Measurements from ENCODE around the gene CCND3.
"Not testable (repeated sequence)": the region's sequence is repeated elsewhere in the genome, so short reads cannot be mapped to it uniquely, and the experiment has no call there.

CCND3 gene

DNA sequence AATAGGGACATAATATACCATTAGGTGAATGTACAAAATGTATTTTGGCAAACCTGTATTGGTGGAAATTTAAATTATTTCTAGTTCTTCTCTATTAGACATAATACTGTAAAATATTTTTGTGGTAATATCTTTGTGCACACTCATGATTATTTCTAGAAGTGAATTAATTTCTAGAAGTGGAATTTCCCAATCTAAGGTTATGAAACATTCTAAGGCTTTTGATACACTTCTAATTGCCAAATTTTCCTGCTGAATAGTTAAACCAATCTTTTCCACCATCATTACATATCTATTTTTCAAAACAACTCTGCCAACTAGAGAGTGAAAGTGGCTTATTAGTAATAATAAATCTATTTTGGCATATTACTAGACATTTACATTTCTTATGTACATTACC lies 1.8 kb upstream of the CCND3 start:
- Histone ChIP-seq H3K4me1 (ENCODE audit: control insufficient read depth in 1 of 2, insufficient read depth in 1 of 2, low read depth in 1 of 2, low read length in 1 of 2) (peaks cover 46 to 47% of the 10 kb centered on the region in 2 experiments), H3K27me3 (no peaks in the 10 kb centered on the region), H3K4me3 (ENCODE audit: low read depth in 1 of 2, low read length in 1 of 2) (no peak overlapping the region), H3K9me3 (no peaks in the 10 kb centered on the region), H3K27ac (peak overlapping the region; percentile 15), H3K36me3 (peaks cover 7% of the 10 kb centered on the region)
- TF ChIP-seq CTCF (IDR thresholded peaks at IDR 0.05): no peak

DNA sequence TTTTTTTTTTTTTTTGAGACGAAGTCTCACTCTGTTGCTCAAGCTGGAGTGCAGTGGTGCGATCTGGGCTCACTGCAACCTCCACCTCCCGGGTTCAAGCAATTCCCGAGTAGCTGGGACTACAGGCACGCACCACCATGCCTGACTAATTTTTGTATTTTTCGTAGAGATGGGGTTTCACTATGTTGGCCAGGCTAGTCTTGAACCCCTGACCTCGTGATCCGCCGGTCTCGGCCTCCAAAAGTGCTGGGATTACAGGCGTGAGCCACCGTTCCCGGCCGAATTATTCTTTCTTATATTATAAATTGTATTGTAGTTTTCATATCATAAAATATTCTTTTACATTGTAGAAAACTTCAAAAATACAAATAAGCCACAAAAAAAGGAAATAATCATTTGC lies 1.3 kb upstream of the CCND3 start:
- H3K27me3 ChIP-seq; H3K9me3 ChIP-seq; H3K4me3 ChIP-seq (ENCODE audit: low read depth in 1 of 2, low read length in 1 of 2); H3K36me3 ChIP-seq: not testable (repeated sequence)
- Histone ChIP-seq H3K27ac (peak overlapping the region; percentile 15), H3K4me1 (ENCODE audit: control insufficient read depth in 1 of 2, insufficient read depth in 1 of 2, low read depth in 1 of 2, low read length in 1 of 2) (peaks cover 51 to 53% of the 10 kb centered on the region in 2 experiments)

DNA sequence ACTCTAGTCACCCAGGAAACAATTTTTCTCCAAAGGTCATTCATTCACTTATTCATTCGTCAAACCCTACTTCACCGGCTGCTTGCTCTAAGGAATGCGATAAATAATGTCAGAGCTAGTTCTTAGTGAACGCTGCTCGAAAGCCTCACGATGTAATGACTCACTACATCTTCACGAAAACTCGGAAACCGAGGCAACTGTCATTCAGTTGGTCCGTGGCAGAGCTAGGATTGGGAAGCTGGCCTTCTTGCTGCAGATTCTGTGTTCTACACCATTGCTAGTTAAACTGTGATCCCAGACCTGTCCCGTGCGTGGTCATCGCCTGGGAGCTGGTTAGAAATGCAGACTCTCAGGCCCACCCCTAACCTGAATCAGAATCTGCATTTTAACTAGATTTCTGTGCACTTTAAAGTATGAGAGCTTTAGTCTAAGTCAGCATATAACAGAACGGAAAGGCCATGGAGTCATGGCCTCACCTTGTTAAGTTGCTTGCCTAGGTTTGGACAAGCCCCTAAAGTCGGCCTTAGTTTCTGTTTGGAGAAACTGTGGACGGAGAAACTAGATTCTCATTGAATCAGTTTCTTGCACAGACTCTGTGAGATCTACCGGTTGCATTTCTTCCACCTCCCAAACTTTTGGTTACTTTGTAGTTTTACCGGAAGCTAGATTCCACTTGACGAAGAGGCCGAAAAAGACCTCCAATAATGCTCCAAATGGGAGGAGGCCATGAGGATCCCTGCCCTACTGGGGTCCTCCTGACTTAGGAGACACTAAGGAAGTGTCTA lies 651 bp upstream of the CCND3 start:
- H3K27me3 ChIP-seq: no peaks in the 10 kb centered on the region
- peaks cover 15% of the 10 kb centered on the region for H3K36me3 ChIP-seq
- peaks cover 57 to 59% of the 10 kb centered on the region in 2 experiments for H3K4me1 ChIP-seq (ENCODE audit: control insufficient read depth in 1 of 2, insufficient read depth in 1 of 2, low read depth in 1 of 2, low read length in 1 of 2)
- peak overlapping the region; percentile 95 for H3K27ac ChIP-seq
- no peaks in the 10 kb centered on the region for H3K9me3 ChIP-seq
- TF ChIP-seq CTCF (IDR thresholded peaks at IDR 0.05): no peak
- peak overlapping the region; percentile 97 to 99 for H3K4me3 ChIP-seq (ENCODE audit: low read depth in 1 of 2, low read length in 1 of 2)

DNA sequence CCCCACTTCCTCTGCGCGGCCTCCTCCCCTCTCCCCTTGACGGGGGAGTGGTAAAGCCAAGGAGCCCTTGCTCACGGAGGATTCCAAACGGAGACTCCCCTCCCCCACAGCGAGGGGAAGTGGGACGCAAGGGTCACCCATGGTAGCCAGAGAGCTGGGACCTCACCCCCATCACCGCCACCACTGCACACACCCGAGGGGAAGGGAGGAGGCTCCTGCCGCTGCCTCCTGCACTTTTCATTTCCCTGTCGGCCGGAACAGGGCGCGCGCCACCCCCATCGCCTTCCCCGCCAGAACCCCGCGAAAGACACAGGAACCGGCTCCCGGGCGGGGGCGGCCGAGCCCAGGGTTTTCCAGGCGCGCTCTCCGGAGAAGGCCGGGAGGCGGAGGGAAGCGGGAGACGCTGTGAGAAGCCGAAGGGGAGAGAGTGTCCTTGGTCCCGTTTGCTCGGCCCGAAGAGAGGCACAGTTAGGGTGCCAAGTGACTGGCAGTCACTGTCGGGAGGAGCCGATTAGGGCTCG lies 789 bp downstream of the CCND3 start:
- peak overlapping the region; percentile 97 to 99 for H3K4me3 ChIP-seq (ENCODE audit: low read depth in 1 of 2, low read length in 1 of 2)
- peaks cover 72 to 74% of the 10 kb centered on the region in 2 experiments for H3K4me1 ChIP-seq (ENCODE audit: control insufficient read depth in 1 of 2, insufficient read depth in 1 of 2, low read depth in 1 of 2, low read length in 1 of 2)
- TF ChIP-seq CTCF (IDR thresholded peaks at IDR 0.05): no peak
- H3K9me3 ChIP-seq: no peaks in the 10 kb centered on the region
- peak overlapping the region; percentile 95 for H3K27ac ChIP-seq
- peaks cover 29% of the 10 kb centered on the region for H3K36me3 ChIP-seq
- no peaks in the 10 kb centered on the region for H3K27me3 ChIP-seq

DNA sequence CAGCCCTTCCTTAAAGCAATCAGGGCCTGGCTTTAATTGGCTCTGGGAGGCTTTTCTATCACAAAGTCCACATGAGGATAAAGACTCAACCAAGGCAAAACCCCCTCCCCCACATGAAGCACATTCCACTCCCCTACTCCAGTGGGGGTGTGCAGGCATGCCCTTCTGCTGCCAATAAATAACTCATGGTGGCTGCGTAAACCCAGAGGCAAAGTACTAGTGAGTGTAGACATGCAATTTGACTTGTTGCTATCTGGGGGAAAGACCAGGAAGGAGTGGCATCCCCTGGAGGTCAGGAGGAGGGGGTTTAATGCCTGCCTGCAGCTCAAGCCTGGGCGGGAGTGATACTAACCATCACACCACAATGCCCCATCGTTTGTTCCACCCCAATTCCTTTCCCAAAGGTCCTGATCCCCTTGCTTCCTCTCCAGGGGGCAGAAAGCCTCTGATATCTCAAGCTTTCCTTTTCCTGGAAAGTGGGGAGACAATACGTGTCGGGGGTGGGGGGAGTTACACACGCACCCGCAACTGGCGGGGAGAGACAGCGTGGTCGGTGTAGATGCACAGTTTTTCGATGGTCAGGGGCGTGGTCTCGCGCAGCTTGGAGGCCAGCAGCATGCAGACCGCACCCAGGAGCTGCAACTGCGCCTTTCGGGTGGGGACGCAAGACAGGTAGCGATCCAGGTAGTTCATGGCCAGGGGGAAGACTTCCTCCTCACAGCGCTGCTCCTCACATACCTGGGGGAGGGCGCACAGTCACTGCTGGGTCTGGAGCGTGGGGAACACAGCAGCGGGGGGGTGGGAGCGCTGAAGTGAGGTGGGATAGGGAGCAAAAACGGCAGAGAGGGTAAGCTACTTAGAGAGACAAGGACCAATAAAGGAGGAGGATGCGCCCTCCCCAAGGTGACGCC lies 1.5 kb downstream of the CCND3 start:
- Histone ChIP-seq H3K4me3 (ENCODE audit: low read depth in 1 of 2, low read length in 1 of 2) (peak overlapping the region; percentile 97 to 99), H3K27ac (peak overlapping the region; percentile 95), H3K4me1 (ENCODE audit: control insufficient read depth in 1 of 2, insufficient read depth in 1 of 2, low read depth in 1 of 2, low read length in 1 of 2) (peaks cover 79 to 81% of the 10 kb centered on the region in 2 experiments)

More for the DNA sequence above, 1.5 kb downstream of the CCND3 start:
- TF ChIP-seq CTCF (IDR thresholded peaks at IDR 0.05): no peak
- H3K9me3 ChIP-seq: no peaks in the 10 kb centered on the region
- peaks cover 36% of the 10 kb centered on the region for H3K36me3 ChIP-seq
- H3K27me3 ChIP-seq: no peaks in the 10 kb centered on the region
